Fibroblast of skin of right quadriceps (primary cell): Measurements from ENCODE around the gene TNFSF9.
"Not testable (repeated sequence)": the region's sequence is repeated elsewhere in the genome, so short reads cannot be mapped to it uniquely, and the experiment has no call there.

Experiments
- DNase-seq: peaks from one replicate; pipeline ENCODE4 v3.0.0-alpha.2; 2013

Gene TNFSF9

DNA sequence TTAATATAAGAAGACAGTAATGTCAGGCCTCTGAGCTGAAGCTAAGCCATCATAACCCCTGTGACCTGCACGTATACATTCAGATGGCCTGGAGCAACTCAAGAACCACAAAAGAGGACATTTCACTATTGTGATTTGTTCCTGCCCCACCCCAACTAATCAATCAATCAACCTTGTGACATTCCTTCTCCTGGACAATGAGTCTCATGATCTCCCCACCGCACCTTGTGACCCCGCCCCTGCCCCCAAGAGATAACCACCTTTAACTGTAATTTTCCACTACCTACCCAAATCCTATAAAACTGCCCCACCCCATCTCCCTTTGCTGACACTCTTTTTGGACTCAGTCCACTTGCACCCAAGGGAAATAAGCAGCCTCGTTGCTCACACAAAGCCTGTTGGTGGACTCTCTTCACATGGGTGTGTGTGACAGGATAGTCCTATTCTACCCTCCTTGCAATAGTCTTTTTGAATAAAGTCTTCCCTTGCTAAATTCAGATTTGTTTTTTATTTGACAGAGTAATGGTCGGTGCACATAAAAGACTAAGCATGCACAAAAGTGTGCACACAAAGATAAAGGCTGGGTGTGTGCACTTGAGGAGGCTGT lies 46.1 kb downstream of the TNFSF9 start:
- no peak for DNase-seq

DNA sequence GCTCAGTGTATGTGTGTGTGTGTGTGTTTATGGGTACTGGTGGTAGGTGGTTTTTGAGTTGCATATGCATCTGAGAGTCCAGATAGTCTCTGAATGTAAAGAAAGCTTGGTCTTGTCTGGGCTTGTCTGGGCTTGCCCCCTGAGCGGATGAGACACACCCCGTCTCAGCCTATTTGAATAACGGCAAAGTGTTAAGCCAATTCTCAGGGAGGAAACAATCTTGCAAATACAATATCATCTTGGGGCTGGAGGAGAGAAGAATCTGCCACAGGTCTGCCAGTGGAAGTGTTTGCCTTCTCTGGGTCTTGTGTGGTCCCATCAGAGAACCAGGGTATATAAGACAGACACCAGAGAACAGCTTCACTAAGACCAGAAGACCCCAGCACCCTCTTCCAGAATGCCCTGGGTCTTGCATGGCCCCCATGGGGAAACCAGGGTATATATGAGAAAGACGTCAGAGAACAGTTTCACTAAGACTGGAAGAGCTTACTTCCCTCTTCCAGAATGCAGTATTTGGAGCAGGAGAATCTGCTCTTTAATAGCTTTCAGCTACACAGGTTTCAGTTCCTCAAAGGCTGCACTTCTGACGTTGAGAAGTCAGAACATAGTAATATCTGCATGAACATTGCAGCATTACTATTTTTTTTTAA lies 46.8 kb downstream of the TNFSF9 start:
- no peak for DNase-seq

DNA sequence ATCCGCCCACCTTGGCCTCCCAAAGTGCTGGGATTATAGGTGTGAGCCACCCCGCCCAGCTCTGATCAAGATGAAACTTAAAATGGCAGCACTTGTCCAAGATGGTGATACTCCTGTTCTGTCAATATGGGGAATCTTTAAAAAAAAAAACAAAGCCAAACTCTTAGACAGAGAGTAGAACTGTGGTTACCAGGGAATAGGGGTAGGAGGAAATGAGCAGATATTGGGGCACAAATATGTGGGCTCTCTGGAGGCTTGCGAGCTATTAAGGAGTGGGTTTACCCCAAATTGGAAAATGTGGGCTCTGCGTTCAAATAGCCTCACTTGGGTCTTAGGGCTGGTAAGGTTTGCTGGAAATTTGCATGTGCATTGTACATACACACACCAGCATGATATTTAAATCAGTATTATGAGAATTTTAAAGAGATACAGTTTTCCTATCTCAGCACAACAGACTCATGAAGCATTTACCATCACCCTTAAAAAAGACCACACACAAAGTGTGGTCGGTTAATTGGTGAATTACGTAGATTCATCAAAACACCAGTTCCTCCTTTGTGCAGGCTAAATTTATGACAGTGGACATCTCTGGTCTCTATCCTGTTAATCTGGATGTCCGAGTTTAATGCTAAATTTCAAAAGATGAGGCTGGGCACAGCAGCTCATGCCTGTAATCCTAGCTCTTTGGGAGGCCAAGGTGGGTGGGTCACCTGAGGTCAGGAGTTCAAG lies 48.8 kb downstream of the TNFSF9 start:
- no peak for DNase-seq

DNA sequence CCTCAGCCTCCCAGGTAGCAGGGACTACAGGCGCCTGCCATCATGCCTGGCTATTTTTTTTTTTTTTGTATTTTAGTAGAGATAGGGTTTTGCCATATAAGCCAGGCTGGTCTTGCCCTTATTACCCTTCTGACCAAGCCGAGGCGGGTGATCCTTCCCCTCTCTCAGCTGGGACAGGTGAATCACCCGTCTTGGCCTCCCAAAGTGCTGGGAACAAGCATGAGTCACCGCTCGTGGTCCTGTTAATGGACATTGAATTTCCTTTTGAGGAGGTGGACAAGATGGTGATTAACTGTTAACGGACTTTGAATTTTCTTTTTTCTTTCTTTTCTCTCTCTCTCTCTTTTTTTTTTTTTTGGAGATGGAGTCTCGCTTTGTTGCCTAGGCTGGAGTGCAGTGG lies 49.5 kb downstream of the TNFSF9 start:
- DNase-seq = peak; percentile 35

DNA sequence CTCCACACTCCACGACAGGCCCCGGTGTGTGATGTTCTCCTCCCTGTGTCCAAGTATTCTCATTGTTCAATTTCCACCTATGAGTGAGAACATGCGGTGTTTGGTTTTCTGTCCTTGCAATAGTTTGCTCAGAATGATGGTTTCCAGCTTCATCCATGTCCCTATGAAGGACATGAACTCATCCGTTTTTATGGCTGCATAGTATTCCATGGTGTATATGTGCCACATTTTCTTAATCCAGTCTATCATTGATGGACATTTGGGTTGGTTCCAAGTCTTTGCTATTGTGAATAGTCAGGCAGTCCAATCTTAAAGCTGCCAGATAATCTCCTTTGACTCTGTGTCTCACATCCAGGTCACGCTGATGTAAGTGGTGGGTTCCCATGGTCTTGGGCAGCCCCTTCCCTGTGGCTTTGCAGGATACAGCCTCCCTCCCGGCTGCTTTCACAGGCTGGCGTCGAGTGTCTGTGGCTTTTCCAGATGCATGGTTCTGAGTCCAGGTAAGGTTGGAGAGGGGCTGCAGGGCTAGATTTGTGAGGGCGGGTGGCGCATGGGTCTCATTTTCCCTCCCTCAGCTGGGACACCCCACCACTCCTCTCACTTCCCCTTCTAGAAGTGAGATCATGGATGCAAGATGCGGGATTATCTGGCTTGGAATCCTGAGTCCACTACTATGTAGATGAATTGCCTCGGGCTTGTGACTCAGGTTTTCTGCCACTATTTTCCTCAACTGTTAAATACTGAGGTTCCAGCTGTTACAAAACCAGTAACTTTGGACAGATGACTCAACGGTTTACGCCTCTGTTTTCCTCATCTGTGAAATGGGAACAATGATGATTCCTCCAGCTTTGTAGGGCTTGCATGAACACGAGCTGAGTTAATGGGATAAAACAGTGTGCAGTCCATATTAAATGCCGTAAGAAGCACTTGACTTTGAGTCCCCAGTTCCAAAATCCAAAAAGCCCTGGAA lies 52.0 kb downstream of the TNFSF9 start:
- DNase-seq = not testable (repeated sequence)
